Heart left ventricle (tissue), 13 donors: Measurements from ENCODE around the gene LRMDA.

ENCODE experiments used
- CTCF ChIP-seq, 12 donors: fragments of 200-600 bp; sonication (generic) in 4 of 12; IDR thresholded peaks; one replicate each; pipeline versions ENCODE4 v1.5.0 to v1.8.0; 2018 to 2022; ENCODE audit warnings: antibody characterized with exemption in 12 of 12, mild to moderate bottlenecking in 5 of 12
- POLR2A ChIP-seq, 2 donors: fragments of 450-650 bp; IDR thresholded peaks; one replicate each; pipeline ENCODE4 v1.6.1; 2017; ENCODE audit warnings: antibody characterized with exemption in 2 of 2, mild to moderate bottlenecking in 2 of 2, moderate library complexity in 2 of 2
- donor health status: ischemic (EF 13 %, LVEDD 7.1; RV severe dilation, severe dysfunction).
- donor health status: DM: no; HTN: yes; CAD: no.
- donor health status: DM: no; HTN: no; CAD: no.
- donor health status: ischemic (EF 25% LVEDD 6.9; RV normal size, moderate dysfunction).
- donor health status: ischemic (EF 25% LVEDD 5.7; RV mildly dilated, moderate dysfunction).
- donor health status: ischemic (EF 35%, LVEDD 5.7; RV mildly dilated, moderate dysfunction).
- donor health status: nonischemic (EF 11% LVEDD 7.7; RV severe dilation, severe dysfunction).
- donor health status: DM: yes; HTN: yes; CAD: no.
- donor health status: PGD.
- donor health status: ischemic (EF 29% LVEDD 5.4; RV normal size, mild dysfunction).
- donor health status: nonischemic (EF 23%, LVEDD 6.1; RV moderate dilation, normal function).

GRCh38 chr10:76553263-76554032 is 1122.0 kb downstream of the LRMDA start:
- TF ChIP-seq CTCF (IDR thresholded peaks at IDR 0.05) (no peak), POLR2A (IDR thresholded peaks at IDR 0.05) (no peak)
